ENCODE data around the gene ITGA6. TPM values are rescaled to one million over a fixed set of nuclear protein-coding genes. Genes with fewer than 3 reads are reported as not detected.

The ITGA6 gene
- total RNA-seq, 1 donor from 2014 or later: 26.5 TPM

DNA sequence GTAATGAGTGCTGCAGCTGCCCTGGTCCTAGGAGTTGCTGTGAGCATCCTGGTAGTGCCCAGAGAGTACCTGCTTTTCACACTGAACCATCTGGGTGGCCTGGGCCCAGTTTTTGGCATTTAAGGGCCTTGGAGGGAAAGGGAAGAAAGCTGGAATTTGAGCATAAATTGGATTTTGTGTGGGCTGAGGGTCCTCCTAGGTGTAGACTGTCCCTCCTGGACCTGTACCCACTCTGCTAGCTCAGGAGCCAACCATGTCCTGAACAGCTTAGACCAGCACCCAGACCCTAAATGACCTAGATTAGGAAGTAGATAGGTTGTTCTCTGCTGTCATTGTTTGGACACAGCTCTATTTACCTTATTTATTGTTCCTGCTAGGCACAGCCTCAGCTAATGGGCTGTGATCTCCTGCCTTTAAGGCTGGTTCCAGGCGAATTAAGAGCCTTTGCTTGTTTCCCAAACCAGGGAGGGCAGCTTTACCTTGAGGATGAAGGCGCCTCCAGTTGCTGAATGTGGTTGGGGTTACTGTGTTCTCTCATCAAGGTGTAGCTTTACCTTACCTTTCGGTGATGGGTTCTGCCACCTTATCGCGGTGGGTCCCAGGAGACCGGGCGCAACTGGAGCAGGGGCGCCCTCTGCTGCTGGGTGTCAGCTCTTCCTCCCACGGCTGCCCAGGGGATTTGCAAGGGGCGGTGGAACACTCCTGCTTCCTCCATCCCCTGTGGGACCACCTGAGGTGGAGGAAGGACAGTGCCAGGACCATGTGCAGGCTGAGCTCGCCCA, 34.4 kb downstream of the ITGA6 start:
- FAIRE-seq (no peak), DNase-seq (ENCODE audit: low spot score in 2 of 2) (peak in 1 of 2 donors; percentile 5)

DNA sequence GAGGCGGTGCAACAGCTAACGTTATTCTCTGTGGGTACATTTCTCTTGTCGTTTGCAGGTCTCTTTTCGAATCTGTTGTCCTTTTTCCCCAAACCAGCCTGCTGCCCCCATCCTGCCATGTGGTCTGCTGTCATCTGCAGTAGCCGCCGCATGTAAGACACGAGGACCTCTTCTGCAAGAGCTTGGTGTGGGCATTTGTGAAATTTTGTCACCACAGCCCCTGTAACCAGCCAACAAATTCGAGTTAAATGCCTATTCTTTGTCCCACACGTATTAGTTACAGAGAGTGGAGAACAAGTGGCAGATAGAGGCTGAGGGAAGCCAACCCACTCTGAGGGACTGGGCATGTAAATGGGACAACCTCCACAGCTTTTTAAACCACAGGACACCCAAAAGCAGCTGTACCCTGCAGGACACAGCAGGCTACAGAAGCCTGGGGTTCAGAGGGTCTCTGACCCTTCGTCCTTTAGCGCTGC, 35.0 kb downstream of the ITGA6 start:
- FAIRE-seq: no peak

DNA sequence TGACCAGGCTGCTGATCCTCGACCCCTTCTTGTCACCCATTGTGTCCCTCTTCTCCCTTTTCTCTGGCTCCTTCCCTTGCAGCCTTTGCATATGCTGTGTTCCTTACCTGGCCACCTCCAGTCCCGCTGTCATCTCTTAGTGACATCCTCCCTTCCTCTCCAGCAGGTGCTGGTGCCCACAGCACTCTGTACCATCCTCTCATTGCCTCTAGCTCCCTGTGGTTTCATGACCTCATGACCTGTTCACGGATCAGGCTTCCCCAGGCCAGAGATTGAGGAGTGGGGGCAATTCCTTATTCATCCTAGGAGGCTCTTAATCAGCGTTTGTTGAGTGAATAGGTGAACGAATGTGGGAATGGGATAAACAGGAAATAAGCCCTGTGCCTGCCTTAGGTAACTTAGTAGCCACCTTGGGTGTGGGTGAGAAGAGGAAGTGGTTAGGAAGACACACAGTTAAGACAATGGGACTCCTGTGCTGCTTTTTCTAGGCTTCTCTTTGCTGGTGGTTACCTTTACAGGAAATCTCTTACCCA, 35.5 kb downstream of the ITGA6 start:
- FAIRE-seq (no peak), DNase-seq (ENCODE audit: low spot score in 2 of 2) (no peak)

More for the DNA sequence above, 35.0 kb downstream of the ITGA6 start:
- no peak for DNase-seq (ENCODE audit: low spot score in 2 of 2)

DNA sequence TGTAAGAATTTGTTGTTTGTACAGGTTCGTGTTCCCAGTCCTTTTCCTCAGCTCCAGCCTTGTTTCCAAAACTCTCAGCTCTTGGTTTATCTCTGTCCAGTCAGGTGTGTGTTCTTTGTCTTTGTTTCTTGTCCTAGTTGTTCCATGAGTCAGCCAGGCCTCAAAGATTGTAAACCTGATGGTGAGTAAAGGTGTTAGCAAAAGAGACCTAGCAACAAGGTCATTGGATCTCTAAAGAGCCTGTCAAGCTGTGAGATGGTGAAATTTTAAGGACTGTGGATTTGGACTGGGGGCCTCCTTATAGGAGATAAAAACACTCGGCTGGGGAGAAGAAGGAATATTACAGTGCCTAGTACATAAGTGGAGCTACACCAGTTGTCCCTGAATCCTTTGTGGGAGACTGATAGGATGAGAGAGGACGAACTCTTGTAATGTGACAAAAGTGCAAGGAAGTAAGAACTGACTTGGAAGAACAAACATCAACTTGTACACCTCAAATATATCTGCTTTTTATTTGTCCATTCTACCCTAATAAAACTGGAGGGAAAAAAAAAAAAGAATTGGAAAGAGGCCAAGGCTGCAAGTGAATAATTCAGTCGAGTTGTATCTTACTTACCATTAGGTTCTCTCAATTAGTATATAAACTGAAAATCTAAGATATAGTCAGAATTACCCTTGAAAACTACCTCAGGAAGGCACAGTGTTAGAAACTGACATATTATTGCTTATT, 37.2 kb downstream of the ITGA6 start:
- DNase-seq (ENCODE audit: low spot score in 2 of 2) (no peak), FAIRE-seq (no peak)

DNA sequence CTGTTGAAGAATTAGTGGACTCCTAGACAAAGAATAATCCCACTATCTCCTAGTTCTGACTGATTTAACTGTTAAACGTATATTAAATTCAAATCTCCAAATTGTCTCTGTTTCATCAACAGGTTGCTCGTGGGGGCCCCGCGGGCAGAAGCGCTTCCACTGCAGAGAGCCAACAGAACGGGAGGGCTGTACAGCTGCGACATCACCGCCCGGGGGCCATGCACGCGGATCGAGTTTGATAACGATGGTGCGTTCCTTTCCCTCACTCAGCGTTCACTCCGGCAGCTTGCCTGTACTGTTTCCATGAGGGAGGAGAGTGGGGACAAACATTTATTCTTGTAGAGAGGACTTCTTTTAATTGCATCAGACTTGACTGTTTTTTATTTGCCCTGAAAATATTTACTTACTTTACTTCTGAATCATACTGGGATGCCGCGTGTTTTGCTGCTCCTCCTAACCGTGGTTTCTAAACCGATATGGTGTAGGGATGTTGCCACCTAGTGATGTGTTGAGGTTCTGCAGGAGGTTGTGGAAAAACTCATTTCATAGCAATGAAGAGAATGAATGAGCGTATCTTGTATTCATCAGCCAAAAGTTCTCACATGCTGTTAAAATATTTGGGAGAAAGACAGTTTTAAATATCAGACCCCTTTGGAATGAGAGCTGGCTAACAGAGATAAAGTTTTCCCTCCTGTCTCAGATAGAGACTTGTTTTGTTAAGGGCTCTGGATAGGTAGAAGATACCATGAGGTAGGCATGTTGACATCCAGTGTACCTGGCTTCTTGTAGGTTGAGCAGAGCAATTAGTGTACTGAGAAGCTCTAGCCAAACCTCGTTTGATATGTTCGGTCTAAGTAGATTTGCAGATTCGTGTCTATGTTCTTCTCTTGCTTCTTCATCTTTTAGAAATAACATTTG, 38.3 kb downstream of the ITGA6 start:
- DNase-seq (ENCODE audit: low spot score in 2 of 2) (peak; percentile 23 to 56), FAIRE-seq (peak; percentile 86)

DNA sequence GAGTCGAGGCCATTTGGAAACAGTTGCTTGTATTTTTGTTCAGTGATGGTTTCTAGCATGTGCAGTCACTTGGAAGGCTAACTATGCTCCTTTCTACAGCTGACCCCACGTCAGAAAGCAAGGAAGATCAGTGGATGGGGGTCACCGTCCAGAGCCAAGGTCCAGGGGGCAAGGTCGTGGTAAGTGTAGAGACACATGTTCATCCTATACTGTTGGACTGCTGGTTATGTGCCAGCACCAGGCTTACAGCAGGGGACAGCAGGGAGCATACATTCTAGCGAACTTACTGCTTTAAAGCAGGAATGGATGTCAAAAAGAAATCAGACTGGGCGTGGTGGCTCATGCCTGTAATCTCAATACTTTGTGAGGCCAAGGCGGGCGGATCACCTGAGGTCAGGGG, 40.0 kb downstream of the ITGA6 start:
- FAIRE-seq (no peak), DNase-seq (ENCODE audit: low spot score in 2 of 2) (no peak)

DNA sequence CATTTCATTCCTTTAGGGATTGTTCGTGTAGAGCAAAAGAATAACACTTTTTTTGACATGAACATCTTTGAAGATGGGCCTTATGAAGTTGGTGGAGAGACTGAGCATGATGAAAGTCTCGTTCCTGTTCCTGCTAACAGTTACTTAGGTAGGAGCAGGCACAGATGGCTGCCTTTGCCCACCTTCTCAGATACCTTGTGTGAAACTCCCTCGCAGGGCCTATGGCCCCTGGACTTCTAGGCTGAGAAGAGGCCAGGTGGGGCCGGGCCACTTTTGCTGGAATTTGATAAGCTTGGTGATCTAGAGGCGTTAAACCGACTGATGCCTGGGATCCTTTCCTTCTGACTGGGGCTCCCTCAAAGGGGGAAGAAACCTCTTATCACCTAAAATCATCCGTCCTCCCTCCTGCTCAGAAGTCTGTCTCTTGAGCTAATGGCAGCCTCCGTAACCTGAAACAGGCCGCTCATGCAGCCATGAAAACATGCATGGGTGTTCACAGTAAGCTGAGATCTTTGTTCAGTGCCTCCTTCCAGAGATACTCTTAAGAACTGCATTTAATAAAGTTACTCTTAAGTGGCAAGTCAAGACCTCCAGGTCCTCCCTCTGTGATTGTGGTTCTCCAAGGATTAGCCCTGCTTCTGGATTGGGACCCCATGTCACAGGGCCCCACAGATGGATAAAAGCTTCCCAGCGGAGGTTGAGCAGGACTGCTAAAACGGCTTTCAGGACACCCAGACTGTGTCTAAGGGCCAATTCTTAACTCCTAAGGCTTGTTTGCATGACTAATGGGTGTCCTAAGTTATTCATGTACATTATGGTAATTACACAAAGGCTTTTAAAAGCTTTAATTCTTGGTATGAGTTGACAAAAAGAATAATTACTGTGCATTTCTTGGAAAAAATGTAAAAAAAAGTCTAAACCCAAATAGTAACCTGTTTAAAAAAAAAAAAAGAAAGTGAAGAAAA, 43.9 kb downstream of the ITGA6 start:
- FAIRE-seq (no peak), DNase-seq (ENCODE audit: low spot score in 2 of 2) (no peak)

DNA sequence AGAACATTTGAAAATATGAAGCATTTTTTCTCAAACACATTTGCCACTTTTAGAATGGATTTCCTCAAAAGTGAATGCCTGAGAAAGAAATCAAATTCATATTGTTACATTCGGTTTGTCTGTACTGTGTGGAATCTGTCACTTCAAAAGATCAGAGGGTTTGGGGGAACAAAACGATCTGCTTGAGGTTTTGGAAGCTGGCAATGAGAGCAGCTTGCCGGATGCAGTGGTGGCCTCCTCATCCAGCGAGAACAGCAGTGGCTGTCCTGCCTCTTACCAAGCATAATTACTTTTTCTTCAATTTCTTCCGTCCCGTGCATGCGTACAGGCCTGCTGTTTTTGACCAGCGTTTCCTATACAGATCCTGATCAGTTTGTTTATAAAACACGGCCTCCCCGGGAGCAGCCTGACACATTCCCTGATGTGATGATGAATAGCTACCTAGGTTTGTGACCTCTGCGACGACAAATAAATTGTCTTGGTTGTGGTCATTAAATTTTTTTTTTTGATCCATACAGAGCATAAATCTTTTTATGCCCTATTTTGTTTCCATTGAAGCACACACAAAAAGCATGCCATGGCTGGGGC, 45.2 kb downstream of the ITGA6 start:
- DNase-seq (ENCODE audit: low spot score in 2 of 2): no peak
- FAIRE-seq: no peak

DNA sequence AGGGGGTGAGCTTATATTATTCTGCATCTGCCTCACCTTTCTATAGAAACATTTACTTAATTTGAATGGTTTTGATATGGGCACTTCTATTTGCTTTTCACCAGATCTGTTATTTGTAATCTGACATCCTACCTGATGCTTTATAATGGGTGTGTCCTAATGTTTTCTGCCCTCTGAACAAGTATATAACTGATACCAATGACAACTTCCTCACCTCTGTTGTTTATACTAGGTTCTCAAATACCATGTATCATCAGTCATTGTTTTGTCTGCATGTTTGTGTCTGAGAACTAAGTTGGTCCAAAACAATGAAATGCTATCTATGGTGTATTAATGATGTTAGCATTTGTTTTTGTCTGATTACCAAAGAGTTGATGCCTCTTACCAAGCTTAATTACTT, 45.8 kb downstream of the ITGA6 start:
- FAIRE-seq (no peak), DNase-seq (ENCODE audit: low spot score in 2 of 2) (no peak)

DNA sequence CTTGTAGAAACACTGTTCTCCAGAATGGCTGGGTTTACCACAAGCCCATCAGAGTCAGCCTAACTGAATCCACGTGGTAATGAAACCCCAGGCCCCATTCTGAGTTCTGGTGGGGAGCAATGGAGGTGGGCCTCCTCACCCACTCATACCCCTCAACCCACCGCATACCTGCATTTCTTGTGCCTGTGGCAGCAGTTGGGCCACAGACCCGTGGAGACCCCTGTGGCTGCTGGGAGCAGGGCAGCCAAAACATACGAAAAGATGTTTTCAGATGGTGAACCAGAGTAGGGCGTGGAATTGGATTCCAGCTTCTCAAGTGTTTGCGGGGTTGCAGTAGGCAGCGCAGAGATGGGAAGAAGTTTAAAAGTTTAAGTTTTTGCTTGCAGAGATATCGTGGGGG, 51.0 kb downstream of the ITGA6 start:
- FAIRE-seq: no peak
- DNase-seq (ENCODE audit: low spot score in 2 of 2): no peak

DNA sequence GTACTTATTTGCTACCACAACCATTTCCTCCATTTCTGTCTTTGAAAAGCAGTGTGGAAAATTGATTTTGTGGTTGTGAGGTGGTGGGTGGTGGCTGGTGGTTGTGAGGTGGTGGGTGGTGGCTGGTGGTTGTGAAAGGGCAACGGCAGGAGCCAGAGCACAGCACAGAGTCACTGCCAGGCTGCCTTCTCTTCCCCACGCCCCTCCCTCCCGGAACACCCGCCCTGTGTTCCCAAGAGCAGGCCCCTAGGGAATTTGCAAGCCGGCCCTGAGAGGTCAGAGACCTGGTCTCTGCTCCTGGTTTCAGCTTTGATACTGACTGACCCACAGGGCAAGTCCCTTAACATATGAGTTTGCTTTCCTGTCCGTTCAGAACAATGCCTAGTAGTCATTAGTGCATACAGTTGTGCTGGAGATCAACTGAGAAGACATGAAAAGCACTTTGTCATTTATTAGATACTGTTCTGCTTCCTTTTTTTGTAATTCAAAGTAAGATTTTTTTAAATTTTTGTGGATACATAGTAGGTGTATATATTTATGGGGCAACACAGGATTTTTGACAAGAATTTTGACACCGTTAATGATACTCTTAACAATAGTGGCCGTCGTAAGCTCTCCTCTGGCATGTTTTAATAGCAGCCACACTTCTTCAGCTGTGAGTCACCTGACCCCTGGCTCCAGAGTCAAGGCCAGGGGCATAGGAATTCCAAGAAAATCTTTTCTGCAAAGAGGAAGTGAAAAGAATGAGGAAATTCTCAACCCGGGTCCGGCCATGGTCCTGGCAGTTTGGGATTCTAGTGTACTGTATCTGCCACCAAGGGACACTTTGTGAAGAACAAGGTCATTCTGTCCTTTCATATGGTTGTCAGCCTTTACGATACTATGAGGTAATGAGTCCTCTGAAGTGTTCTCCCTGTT, 53.2 kb downstream of the ITGA6 start:
- no peak for FAIRE-seq
- DNase-seq (ENCODE audit: low spot score in 2 of 2): peak in 1 of 2 donors; percentile 12

DNA sequence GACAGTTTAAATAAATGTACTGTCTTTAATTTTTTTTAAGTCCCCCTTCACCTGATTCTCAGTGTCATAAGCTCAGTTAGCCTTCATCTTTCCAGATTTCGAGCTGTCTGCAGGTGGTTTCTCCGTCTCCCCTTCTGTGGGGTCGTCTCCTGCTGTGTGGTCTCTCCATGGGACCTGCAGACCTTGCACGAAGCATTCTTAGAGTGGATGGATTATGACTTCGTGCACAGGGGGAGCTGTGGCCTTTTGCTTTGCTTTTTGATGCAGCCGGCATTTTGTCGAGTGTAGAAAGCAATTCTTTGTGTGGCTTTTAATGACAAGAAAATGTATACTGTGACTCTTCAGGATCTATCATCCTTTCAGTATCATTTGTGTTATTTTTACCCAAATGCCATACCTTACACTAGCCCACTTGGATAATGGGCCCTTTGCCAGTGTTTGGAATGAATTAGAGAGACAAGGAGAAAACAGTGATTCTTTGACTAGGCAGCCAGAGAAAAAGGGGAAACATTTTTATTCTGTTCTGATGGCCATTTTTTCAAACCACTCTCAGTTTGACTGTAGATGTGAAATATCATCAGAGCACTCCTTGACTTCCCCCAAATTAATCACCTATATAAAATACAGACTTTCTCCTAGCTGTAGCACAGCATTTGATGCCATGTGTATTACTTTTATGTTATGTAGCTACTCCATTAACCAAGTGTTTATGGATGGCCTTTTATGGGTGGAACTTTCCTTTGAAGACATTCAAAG, 54.3 kb downstream of the ITGA6 start:
- FAIRE-seq (no peak), DNase-seq (ENCODE audit: low spot score in 2 of 2) (no peak)

DNA sequence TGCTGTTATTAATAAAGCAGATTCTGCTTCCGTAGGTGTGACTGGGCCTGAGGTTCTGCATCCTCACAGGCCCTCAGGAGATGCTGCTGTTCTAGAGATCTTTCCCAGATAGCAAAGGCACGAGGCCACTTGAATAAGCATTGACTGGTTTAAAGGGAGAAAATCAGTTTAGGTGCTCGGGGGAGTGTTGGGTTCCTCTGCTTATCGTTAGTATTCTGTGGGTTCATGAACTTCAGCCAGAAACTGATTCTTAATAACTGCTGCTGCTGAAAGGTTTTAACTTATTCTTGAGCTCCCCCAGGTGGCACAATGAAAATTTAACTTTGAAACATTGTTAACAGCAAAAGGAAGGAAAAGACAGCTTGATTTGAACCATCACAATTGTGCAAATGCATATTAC, 56.9 kb downstream of the ITGA6 start:
- FAIRE-seq: no peak
- no peak for DNase-seq (ENCODE audit: low spot score in 2 of 2)

DNA sequence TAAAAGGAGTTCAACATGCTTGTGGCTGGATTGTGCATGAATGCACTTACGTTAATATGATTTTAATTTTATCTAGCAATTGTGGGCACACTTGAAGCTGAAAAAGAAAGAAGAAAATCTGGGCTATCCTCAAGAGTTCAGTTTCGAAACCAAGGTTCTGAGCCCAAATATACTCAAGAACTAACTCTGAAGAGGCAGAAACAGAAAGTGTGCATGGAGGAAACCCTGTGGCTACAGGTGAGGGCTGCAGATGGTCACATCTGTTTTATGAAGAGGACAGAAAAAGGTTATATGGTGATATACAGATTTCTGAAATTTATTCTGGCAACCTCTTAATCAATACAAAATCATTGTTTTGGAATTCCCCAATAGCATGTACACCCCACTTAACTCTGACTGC, 57.3 kb downstream of the ITGA6 start:
- FAIRE-seq (no peak), DNase-seq (ENCODE audit: low spot score in 2 of 2) (no peak)

DNA sequence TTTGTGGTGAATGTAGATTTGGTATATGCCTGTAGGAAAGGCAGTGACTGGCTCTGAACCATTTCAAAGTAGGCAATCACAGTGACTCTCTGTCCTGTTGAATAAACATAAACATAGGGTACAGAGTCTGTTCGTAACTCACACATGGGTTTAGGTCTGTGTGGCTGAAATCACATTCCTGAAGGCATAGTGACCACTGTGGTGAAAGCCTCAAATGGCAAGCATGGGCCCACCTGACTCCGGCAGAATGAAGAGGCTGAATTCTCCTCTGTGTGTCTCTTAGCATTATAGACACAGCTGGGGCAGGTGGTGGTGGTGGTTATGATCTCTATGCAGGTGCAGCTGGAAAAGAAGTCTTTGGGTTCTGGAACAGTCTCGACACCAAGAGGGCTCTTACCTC, 61.2 kb downstream of the ITGA6 start:
- FAIRE-seq: no peak
- DNase-seq (ENCODE audit: low spot score in 2 of 2): no peak

DNA sequence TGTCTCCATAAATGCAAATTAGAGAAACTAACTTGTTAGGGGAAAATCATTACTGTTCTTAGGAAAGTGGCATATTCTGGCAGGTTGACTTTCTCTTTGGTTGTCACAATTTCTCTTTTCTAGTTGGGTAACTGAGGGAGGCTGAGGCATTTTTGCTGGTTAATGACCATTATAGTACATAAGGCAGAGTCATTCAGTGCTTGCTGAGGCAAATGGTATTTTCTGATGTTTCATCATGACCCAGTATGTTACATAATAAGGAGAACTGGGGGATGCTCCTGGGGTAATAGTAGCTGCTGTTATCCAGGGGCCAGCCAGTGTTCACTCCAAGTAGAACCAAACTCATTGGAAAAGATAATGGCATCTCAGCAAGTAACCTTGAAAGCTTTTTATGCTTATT, 62.3 kb downstream of the ITGA6 start:
- no peak for DNase-seq (ENCODE audit: low spot score in 2 of 2)
- no peak for FAIRE-seq

DNA sequence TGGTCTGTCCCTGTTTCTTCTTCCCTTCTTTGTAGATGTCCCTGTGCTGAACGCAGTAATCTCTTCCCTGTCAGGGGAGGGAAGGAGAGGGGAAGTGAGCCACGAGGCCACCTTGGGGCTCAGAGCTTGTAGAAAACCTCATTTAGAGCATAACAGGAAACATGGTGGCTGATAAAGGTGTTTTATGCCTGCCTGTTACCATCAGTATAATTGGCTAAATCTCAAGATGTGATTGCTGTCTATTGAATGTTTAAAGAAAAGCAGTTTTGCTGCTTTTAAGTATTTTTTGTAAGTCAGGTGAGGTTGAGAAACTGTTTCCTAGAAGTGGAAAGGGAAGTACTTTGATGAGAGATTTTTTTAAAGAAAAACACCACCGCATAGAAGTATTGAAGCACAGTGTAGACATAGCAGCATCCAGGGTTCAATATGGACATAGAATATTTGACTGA, 68.8 kb downstream of the ITGA6 start:
- FAIRE-seq: no peak
- DNase-seq (ENCODE audit: low spot score in 2 of 2): no peak
